Neural cell (in vitro differentiated cells): ENCODE results near the gene TBC1D5. TPM values are rescaled to one million over a fixed set of nuclear protein-coding genes. Genes with fewer than 3 reads are reported as not detected.

Experiments
- H2AFZ ChIP-seq: fragments of 200-600, 300-800 bp; sonication (generic), shearing (Covaris generic); 2 replicates; pipeline ENCODE4 v1.6.0; 2014; ENCODE audit warnings: low read depth, mild to moderate bottlenecking, antibody characterized with exemption, low read length, moderate library complexity
- H3F3A ChIP-seq: fragments of 200-600 bp; shearing (Covaris generic); 2 replicates; pipeline ENCODE4 v1.6.1; 2016; ENCODE audit warnings: mild to moderate bottlenecking, moderate library complexity, mixed read lengths, antibody characterized with exemption, low read length; ENCODE audit not compliant: insufficient read depth, poor library complexity, severe bottlenecking
- H3K27ac ChIP-seq: fragments of 200-600, 300-800 bp; sonication (generic), shearing (Covaris generic); 2 replicates; pipeline ENCODE4 v1.5.1; 2014; ENCODE audit warnings: mild to moderate bottlenecking, low read length, moderate library complexity
- H3K27me3 ChIP-seq: fragments of 300-800, 200-600 bp; sonication (generic), shearing (Covaris generic); 2 replicates; pipeline ENCODE4 v1.6.0; 2014; ENCODE audit warnings: mild to moderate bottlenecking, low read depth, low read length, moderate library complexity; ENCODE audit not compliant: insufficient read depth
- H3K36me3 ChIP-seq: fragments of 300-800, 200-600 bp; sonication (generic), shearing (Covaris generic); 2 replicates; pipeline ENCODE4 v1.5.1; 2014; ENCODE audit warnings: mild to moderate bottlenecking, antibody characterized with exemption, low read length, moderate library complexity; ENCODE audit not compliant: insufficient read depth
- H3K4me2 ChIP-seq: fragments of 300-800, 200-600 bp; sonication (generic), shearing (Covaris generic); 2 replicates; pipeline ENCODE4 v1.6.0; 2014; ENCODE audit warnings: mild to moderate bottlenecking, low read length
- H3K4me3 ChIP-seq: fragments of 300-800, 200-600 bp; sonication (generic), shearing (Covaris generic); 2 replicates; pipeline ENCODE4 v1.5.1; 2014; ENCODE audit warnings: mild to moderate bottlenecking, low read length, moderate library complexity
- H3K79me2 ChIP-seq: fragments of 200-600 bp; shearing (Covaris generic); replicated peaks from 2 replicates; pipeline ENCODE4 v1.6.0; 2014; ENCODE audit warnings: mild to moderate bottlenecking, low read length, moderate library complexity; ENCODE audit not compliant: insufficient read depth
- H3K9ac ChIP-seq: fragments of 300-800, 200-600 bp; sonication (generic), shearing (Covaris generic); 2 replicates; pipeline ENCODE4 v1.6.1; 2016; ENCODE audit warnings: mild to moderate bottlenecking, low read length, mixed read lengths
- H3K9me2 ChIP-seq: fragments of 200-600 bp; shearing (Covaris generic); 2 replicates; pipeline ENCODE4 v1.6.1; 2016; ENCODE audit warnings: mild to moderate bottlenecking, low read length, mixed read lengths; ENCODE audit not compliant: insufficient read depth
- H3K9me3 ChIP-seq: fragments of 200-600, 300-800 bp; sonication (generic), shearing (Covaris generic); 2 replicates; pipeline ENCODE4 v1.6.1; 2016; ENCODE audit warnings: mild to moderate bottlenecking, mixed run types, low read length, moderate library complexity, mixed read lengths
- H4K20me1 ChIP-seq: fragments of 200-600 bp; shearing (Covaris generic); 2 replicates; pipeline ENCODE4 v1.6.1; 2016; ENCODE audit warnings: mild to moderate bottlenecking, mixed run types; ENCODE audit not compliant: insufficient read depth
- EP300 ChIP-seq: fragments of 450-650 bp; conservative IDR thresholded peaks from 2 replicates; pipeline ENCODE4 v1.6.1; 2014; ENCODE audit warnings: antibody characterized with exemption, mild to moderate bottlenecking, moderate library complexity; ENCODE audit not compliant: poor library complexity, severe bottlenecking
- EZH2 ChIP-seq: fragments of 200-600, 300-800 bp; shearing (Covaris generic), sonication (generic); IDR thresholded peaks from 2 replicates; pipeline ENCODE4 v1.6.1; 2014; ENCODE audit warnings: antibody characterized with exemption, low read length, borderline replicate concordance, mild to moderate bottlenecking; ENCODE audit not compliant: insufficient read depth, poor library complexity, severe bottlenecking
- MXI1 ChIP-seq: fragments of 450-650 bp; conservative IDR thresholded peaks from 2 replicates; pipeline ENCODE4 v1.6.1; 2014; ENCODE audit warnings: antibody characterized with exemption, mild to moderate bottlenecking; ENCODE audit not compliant: poor library complexity, severe bottlenecking
- POLR2AphosphoS5 ChIP-seq: IDR thresholded peaks from 2 replicates; pipeline ENCODE4 v1.6.1; 2012
- RAD21 ChIP-seq: fragments of 450-650 bp; conservative IDR thresholded peaks from 2 replicates; pipeline ENCODE4 v1.6.1; 2014; ENCODE audit warnings: antibody characterized with exemption, mild to moderate bottlenecking, moderate library complexity
- SMC3 ChIP-seq: fragments of 450-650 bp; conservative IDR thresholded peaks from 2 replicates; pipeline ENCODE4 v1.6.1; 2014; ENCODE audit warnings: antibody characterized with exemption, mild to moderate bottlenecking, moderate library complexity; ENCODE audit not compliant: poor library complexity
- TAF1 ChIP-seq: IDR thresholded peaks from 2 replicates; pipeline ENCODE4 v1.6.1; 2012; ENCODE audit warnings: low read depth
- polyA minus RNA-seq: library from RNA; depleted of rRNA, polyadenylated mRNA; stranded (reverse); fragments of >200 nt; gene quantifications from 2 replicates; pipeline ENCODE4 v1.2.3, GENCODE V29; 2014
- polyA plus RNA-seq: library from polyadenylated mRNA; depleted of rRNA; stranded (reverse); fragments of >200 nt; gene quantifications from 2 replicates; pipeline ENCODE4 v1.2.3, GENCODE V29; 2014
- TF ChIP-seq, protein P1 (sequence below): IDR thresholded peaks from 2 replicates; pipeline ENCODE4 v1.6.1; 2012; ENCODE audit warnings: borderline replicate concordance
- TF ChIP-seq, protein P2 (sequence below): fragments of 450-650 bp; IDR thresholded peaks from 2 replicates; pipeline ENCODE4 v1.5.1; 2014; ENCODE audit warnings: antibody characterized with exemption, mild to moderate bottlenecking, moderate library complexity; ENCODE audit not compliant: poor library complexity, severe bottlenecking

Gene TBC1D5, protein sequence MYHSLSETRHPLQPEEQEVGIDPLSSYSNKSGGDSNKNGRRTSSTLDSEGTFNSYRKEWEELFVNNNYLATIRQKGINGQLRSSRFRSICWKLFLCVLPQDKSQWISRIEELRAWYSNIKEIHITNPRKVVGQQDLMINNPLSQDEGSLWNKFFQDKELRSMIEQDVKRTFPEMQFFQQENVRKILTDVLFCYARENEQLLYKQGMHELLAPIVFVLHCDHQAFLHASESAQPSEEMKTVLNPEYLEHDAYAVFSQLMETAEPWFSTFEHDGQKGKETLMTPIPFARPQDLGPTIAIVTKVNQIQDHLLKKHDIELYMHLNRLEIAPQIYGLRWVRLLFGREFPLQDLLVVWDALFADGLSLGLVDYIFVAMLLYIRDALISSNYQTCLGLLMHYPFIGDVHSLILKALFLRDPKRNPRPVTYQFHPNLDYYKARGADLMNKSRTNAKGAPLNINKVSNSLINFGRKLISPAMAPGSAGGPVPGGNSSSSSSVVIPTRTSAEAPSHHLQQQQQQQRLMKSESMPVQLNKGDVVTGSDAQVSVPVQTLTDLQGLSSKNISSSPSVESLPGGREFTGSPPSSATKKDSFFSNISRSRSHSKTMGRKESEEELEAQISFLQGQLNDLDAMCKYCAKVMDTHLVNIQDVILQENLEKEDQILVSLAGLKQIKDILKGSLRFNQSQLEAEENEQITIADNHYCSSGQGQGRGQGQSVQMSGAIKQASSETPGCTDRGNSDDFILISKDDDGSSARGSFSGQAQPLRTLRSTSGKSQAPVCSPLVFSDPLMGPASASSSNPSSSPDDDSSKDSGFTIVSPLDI
- polyA plus RNA-seq (22.0 and 28.3 TPM in 2 replicates), polyA minus RNA-seq (142 and 154 TPM in 2 replicates)

DNA sequence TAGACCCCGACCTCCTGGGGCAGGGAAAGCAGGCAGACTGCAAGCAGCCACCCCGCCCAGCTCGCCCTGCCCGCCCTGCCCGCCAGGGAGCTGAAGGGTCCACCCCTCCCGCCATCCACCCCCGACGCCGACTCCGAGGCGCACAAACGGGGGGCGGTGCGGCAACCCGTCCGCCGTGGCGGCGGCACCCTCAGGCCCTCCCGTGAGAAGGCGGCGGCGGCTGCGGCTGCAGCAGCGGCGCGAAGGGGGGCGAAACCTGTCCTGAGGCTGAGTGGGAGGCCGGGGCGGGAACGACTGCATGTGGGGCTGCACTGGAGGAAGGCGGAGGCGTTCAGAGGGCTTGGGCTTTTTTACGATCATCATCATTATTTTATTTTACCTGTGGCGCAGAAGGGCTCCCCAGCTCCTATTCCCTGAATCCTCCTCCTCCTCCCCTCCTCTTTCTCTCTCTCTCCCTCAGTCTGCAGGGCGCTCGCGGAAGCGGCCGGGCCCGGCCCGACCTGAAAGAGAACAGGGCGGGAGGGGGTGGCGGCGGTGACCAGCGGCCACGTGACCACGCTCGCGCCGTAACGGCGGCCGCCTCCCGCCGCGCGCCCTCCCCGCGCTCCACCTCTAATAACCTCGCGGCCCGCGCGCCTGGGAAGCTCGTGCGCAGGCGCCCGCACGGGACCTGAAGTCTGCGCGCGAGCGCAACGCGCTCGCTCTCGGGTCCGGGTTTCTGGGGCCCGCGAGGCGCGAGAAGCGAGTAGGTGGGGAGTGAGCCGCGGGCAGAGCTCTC, at the start of gene TBC1D5:
TSS of gene TBC1D5 (minus strand) at position 530 of the 778 bp plus-strand sequence. CDS start 234,061 bp downstream, outside the sequence.
- H3K27ac ChIP-seq = peak within 1 kb of the TSS; percentile 88
- H3K27me3 ChIP-seq = no peaks in the 10 kb centered on the region
- peaks cover 6% of the 10 kb centered on the region for H3F3A ChIP-seq
- H3K9ac ChIP-seq = peak within 1 kb of the TSS; percentile 87
- H3K9me2 ChIP-seq = no peaks in the 10 kb centered on the region
- H3K9me3 ChIP-seq = no peaks in the 10 kb centered on the region
- peak; percentile 38 for TF ChIP-seq RAD21
- no peak for TF ChIP-seq EP300
- peak; percentile 82 for TF ChIP-seq POLR2AphosphoS5
- peak; percentile 71 for TF ChIP-seq MXI1
- TF ChIP-seq SMC3 = peak; percentile 33
- TF ChIP-seq, protein P1, sequence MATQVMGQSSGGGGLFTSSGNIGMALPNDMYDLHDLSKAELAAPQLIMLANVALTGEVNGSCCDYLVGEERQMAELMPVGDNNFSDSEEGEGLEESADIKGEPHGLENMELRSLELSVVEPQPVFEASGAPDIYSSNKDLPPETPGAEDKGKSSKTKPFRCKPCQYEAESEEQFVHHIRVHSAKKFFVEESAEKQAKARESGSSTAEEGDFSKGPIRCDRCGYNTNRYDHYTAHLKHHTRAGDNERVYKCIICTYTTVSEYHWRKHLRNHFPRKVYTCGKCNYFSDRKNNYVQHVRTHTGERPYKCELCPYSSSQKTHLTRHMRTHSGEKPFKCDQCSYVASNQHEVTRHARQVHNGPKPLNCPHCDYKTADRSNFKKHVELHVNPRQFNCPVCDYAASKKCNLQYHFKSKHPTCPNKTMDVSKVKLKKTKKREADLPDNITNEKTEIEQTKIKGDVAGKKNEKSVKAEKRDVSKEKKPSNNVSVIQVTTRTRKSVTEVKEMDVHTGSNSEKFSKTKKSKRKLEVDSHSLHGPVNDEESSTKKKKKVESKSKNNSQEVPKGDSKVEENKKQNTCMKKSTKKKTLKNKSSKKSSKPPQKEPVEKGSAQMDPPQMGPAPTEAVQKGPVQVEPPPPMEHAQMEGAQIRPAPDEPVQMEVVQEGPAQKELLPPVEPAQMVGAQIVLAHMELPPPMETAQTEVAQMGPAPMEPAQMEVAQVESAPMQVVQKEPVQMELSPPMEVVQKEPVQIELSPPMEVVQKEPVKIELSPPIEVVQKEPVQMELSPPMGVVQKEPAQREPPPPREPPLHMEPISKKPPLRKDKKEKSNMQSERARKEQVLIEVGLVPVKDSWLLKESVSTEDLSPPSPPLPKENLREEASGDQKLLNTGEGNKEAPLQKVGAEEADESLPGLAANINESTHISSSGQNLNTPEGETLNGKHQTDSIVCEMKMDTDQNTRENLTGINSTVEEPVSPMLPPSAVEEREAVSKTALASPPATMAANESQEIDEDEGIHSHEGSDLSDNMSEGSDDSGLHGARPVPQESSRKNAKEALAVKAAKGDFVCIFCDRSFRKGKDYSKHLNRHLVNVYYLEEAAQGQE = no peak
- no peak for TF ChIP-seq TAF1
- no peak for TF ChIP-seq EZH2
- TF ChIP-seq, protein P2, sequence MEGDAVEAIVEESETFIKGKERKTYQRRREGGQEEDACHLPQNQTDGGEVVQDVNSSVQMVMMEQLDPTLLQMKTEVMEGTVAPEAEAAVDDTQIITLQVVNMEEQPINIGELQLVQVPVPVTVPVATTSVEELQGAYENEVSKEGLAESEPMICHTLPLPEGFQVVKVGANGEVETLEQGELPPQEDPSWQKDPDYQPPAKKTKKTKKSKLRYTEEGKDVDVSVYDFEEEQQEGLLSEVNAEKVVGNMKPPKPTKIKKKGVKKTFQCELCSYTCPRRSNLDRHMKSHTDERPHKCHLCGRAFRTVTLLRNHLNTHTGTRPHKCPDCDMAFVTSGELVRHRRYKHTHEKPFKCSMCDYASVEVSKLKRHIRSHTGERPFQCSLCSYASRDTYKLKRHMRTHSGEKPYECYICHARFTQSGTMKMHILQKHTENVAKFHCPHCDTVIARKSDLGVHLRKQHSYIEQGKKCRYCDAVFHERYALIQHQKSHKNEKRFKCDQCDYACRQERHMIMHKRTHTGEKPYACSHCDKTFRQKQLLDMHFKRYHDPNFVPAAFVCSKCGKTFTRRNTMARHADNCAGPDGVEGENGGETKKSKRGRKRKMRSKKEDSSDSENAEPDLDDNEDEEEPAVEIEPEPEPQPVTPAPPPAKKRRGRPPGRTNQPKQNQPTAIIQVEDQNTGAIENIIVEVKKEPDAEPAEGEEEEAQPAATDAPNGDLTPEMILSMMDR = no peak
- no peaks in the 10 kb centered on the region for H4K20me1 ChIP-seq
- peak within 1 kb of the TSS; percentile 49 for H2AFZ ChIP-seq
- no peaks in the 10 kb centered on the region for H3K36me3 ChIP-seq
- peak within 1 kb of the TSS; percentile 71 for H3K4me2 ChIP-seq
- peak within 1 kb of the TSS; percentile 95 for H3K4me3 ChIP-seq
- H3K79me2 ChIP-seq = peaks cover 26% of the 10 kb centered on the region

DNA sequence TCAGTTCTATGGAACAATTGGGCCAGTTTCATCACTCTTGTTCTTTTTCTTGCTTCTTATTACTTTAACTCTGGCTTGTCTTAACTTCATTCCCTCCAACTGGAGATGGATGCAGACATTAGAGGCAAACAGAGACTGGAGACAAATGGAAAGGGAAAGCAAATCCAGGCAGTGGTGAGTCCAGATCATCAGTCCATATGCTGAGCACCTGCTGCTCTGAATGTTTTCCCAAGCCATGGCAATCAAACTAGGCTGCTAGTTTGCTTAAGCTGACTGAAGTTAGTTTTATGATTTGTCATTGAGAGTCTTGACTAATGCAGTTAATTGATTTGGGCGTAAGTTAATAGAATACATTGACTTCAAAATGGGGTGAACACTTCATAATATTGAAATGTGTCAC, 41.0 kb upstream of the TBC1D5 start:
- TF ChIP-seq RAD21 = no peak
- no peak for TF ChIP-seq EZH2
- no peak for TF ChIP-seq EP300
- TF ChIP-seq, protein P1 = no peak
- TF ChIP-seq SMC3 = no peak
- TF ChIP-seq TAF1 = no peak
- no peak for TF ChIP-seq MXI1
- TF ChIP-seq, protein P2 = no peak
- no peak for TF ChIP-seq POLR2AphosphoS5
- Histone ChIP-seq H2AFZ (no peak overlapping the region), H3K9me3 (no peaks in the 10 kb centered on the region), H3K27me3 (no peaks in the 10 kb centered on the region), H3K9me2 (no peaks in the 10 kb centered on the region), H3K36me3 (no peaks in the 10 kb centered on the region), H3K9ac (no peak overlapping the region), H4K20me1 (no peaks in the 10 kb centered on the region), H3K27ac (no peak overlapping the region), H3K4me2 (no peak overlapping the region), H3F3A (no peaks in the 10 kb centered on the region), H3K79me2 (no peaks in the 10 kb centered on the region), H3K4me3 (no peak overlapping the region)
